Heart left ventricle (tissue), 16 donors: ENCODE measurements around the gene SOD1. TPM values are rescaled to one million over a fixed set of nuclear protein-coding genes. Genes with fewer than 3 reads are reported as not detected.

Experiments
- ATAC-seq, 4 donors: fragments of 200-7000 bp; cut with Tn5 transposase; one replicate each; pipeline ENCODE4 v1.9.1; 2020 to 2022; ENCODE audit warnings: moderate library complexity in 4 of 4, mild to moderate bottlenecking in 3 of 4, moderate number of reproducible peaks in 1 of 4
- DNase-seq, 5 donors: peaks; one replicate each; pipeline ENCODE4 v3.0.0-alpha.2; 2020
- H3K27ac ChIP-seq, 12 donors: fragments of 200-600 bp; sonication (generic) in 4 of 12; one replicate each; pipeline versions ENCODE4 v1.5.0 to v1.8.0; 2016 to 2022; ENCODE audit warnings: mild to moderate bottlenecking in 2 of 12
- H3K27me3 ChIP-seq, 9 donors: fragments of 200-600 bp; sonication (generic) in 2 of 9; one replicate each; pipeline versions ENCODE4 v1.5.1 to v1.8.0; 2016 to 2022; ENCODE audit warnings: mild to moderate bottlenecking in 3 of 9
- H3K36me3 ChIP-seq, 9 donors: fragments of 200-600 bp; sonication (generic) in 2 of 9; one replicate each; pipeline versions ENCODE4 v1.5.0 to v1.8.0; 2018 to 2022; ENCODE audit warnings: mild to moderate bottlenecking in 2 of 9
- H3K4me1 ChIP-seq, 12 donors: fragments of 200-600 bp; sonication (generic) in 4 of 12; one replicate each; pipeline versions ENCODE4 v1.5.0 to v1.8.0; 2016 to 2022; ENCODE audit warnings: mild to moderate bottlenecking in 3 of 12
- H3K4me3 ChIP-seq, 12 donors: fragments of 200-600 bp; sonication (generic) in 4 of 12; one replicate each; pipeline versions ENCODE4 v1.5.0 to v1.8.0; 2017 to 2022; ENCODE audit warnings: mild to moderate bottlenecking in 9 of 12, moderate library complexity in 4 of 12
- H3K9me3 ChIP-seq, 12 donors: fragments of 200-600 bp; sonication (generic) in 4 of 12; one replicate each; pipeline versions ENCODE4 v1.5.0 to v1.8.0; 2016 to 2022; ENCODE audit warnings: mild to moderate bottlenecking in 1 of 12
- CTCF ChIP-seq, 12 donors: fragments of 200-600 bp; sonication (generic) in 4 of 12; IDR thresholded peaks; one replicate each; pipeline versions ENCODE4 v1.5.0 to v1.8.0; 2018 to 2022; ENCODE audit warnings: antibody characterized with exemption in 12 of 12, mild to moderate bottlenecking in 5 of 12
- POLR2A ChIP-seq, 2 donors: fragments of 450-650 bp; IDR thresholded peaks; one replicate each; pipeline ENCODE4 v1.6.1; 2017; ENCODE audit warnings: antibody characterized with exemption in 2 of 2, mild to moderate bottlenecking in 2 of 2, moderate library complexity in 2 of 2
- WGBS, 4 donors: extraction: QIAGEN DNeasy Blood & Tissue Kit in 2 of 4; methylation state at CpG; one replicate each; pipeline versions ENCODE4 v1.1.5 to v1.1.7; 2013 to 2018; 5-methylcytosine and 5-hydroxymethylcytosine counted together
- intact Hi-C, 10 donors: fragments of 100-400 bp; cut with DNase I; formaldehyde crosslinking; loops; one replicate each; pipeline versions ENCODE4 v1.11.1 to v1.14.2; 2022
- polyA plus RNA-seq, 2 donors: library from polyadenylated mRNA; stranded (reverse); fragments of 200-250 nt; gene quantifications; one replicate each; pipeline ENCODE4 v1.2.3, GENCODE V29; 2013
- total RNA-seq, 9 donors: library from RNA; depleted of rRNA in 2 of 9; stranded (reverse); fragments of >200 nt in 2 of 9; fragmentation: NEBNext Ultra II Directional in 3 of 9; extraction: Animal tissue kit (Norgen Biotek cat#: 25700) in 3 of 9; gene quantifications; one replicate each; pipeline versions ENCODE4 v1.1.0 to v1.2.4, GENCODE V29; 2016 to 2023
- donor health status: ischemic (EF 13 %, LVEDD 7.1; RV severe dilation, severe dysfunction).
- donor health status: healthy with polysubstance abuse.
- donor health status: DM: no; HTN: yes; CAD: no.
- donor health status: DM: no; HTN: no; CAD: no.
- donor health status: ischemic (EF 25% LVEDD 6.9; RV normal size, moderate dysfunction).
- donor health status: ischemic (EF 25% LVEDD 5.7; RV mildly dilated, moderate dysfunction).
- donor health status: healthy.
- donor health status: DM: yes; HTN: yes; CAD: no.
- donor health status: ischemic (EF 35%, LVEDD 5.7; RV mildly dilated, moderate dysfunction).
- donor health status: nonischemic (EF 11% LVEDD 7.7; RV severe dilation, severe dysfunction).
- donor health status: DM: yes; HTN: yes; CAD: no.
- donor health status: PGD.
- donor health status: ischemic (EF 29% LVEDD 5.4; RV normal size, mild dysfunction).
- donor health status: nonischemic (EF 23%, LVEDD 6.1; RV moderate dilation, normal function).

Gene SOD1
- total and polyA plus RNA-seq, 11 donors, result 348 to 644 (median 422) TPM

- ATAC-seq (no peak), DNase-seq (no peak)
- peaks cover 0 to 4% (median 0%) of the 10 kb centered on the region in 12 donors for H3K9me3 ChIP-seq
- intact Hi-C loops, result no loop called here
- TF ChIP-seq POLR2A (IDR thresholded peaks at IDR 0.05), result no peak
- TF ChIP-seq CTCF (IDR thresholded peaks at IDR 0.05), result no peak
- H3K27ac ChIP-seq, result no peak overlapping the region
- H3K4me1 ChIP-seq, result no peaks in the 10 kb centered on the region
- no peaks in the 10 kb centered on the region for H3K36me3 ChIP-seq
- H3K4me3 ChIP-seq, result no peak overlapping the region
- 22 to 47% (median 31%) methylated on average over 1 of the region's 1 CpG for WGBS, 4 donors
- peaks cover 0 to 10% (median 0%) of the 10 kb centered on the region in 9 donors for H3K27me3 ChIP-seq
Measured at GRCh38 chr21:31614705-31615104, 44.8 kb upstream of the SOD1 start.

GRCh38 chr21:31616216-31616615 is 43.3 kb upstream of the SOD1 start:
- DNase-seq (no peak), ATAC-seq (no peak)
- Histone ChIP-seq H3K36me3 (no peaks in the 10 kb centered on the region), H3K4me3 (no peak overlapping the region), H3K9me3 (peaks cover 0 to 6% (median 0%) of the 10 kb centered on the region in 12 donors), H3K4me1 (no peaks in the 10 kb centered on the region), H3K27me3 (peaks cover 0 to 10% (median 0%) of the 10 kb centered on the region in 9 donors), H3K27ac (no peak overlapping the region)
- 77 to 81% (median 78%) methylated on average over 9 of the region's 9 CpGs for WGBS, 4 donors
- intact Hi-C loops, result no loop called here
- TF ChIP-seq CTCF (IDR thresholded peaks at IDR 0.05), result no peak
- no peak for TF ChIP-seq POLR2A (IDR thresholded peaks at IDR 0.05)

GRCh38 chr21:31618696-31619430 is 40.6 kb upstream of the SOD1 start:
- DNase-seq (no peak), ATAC-seq (no peak)
- WGBS, 4 donors, result 46 to 76% (median 54%) methylated on average over 2 of the region's 2 CpGs
- H3K4me1 ChIP-seq, result no peaks in the 10 kb centered on the region
- intact Hi-C loops, result no loop called here
- H3K27ac ChIP-seq, result no peak overlapping the region
- no peak overlapping the region for H3K4me3 ChIP-seq
- no peak for TF ChIP-seq POLR2A (IDR thresholded peaks at IDR 0.05)
- TF ChIP-seq CTCF (IDR thresholded peaks at IDR 0.05), result no peak
- H3K9me3 ChIP-seq, result peaks cover 0 to 6% (median 0%) of the 10 kb centered on the region in 12 donors
- no peaks in the 10 kb centered on the region for H3K27me3 ChIP-seq
- no peaks in the 10 kb centered on the region for H3K36me3 ChIP-seq

GRCh38 chr21:31622397-31622796 is 37.1 kb upstream of the SOD1 start:
- no peaks in the 10 kb centered on the region for H3K4me1 ChIP-seq
- H3K9me3 ChIP-seq, result peaks cover 0 to 6% (median 0%) of the 10 kb centered on the region in 12 donors
- 43 to 62% (median 60%) methylated on average over 3 of the region's 3 CpGs for WGBS, 4 donors
- H3K27ac ChIP-seq, result no peak overlapping the region
- intact Hi-C loops, result no loop called here
- no peak for ATAC-seq
- H3K4me3 ChIP-seq, result no peak overlapping the region
- no peaks in the 10 kb centered on the region for H3K36me3 ChIP-seq
- no peak for TF ChIP-seq CTCF (IDR thresholded peaks at IDR 0.05)
- no peak for TF ChIP-seq POLR2A (IDR thresholded peaks at IDR 0.05)
- no peaks in the 10 kb centered on the region for H3K27me3 ChIP-seq
- DNase-seq, result no peak
